SK-N-SH (cell line): Measurements from ENCODE around the gene HELQ. TPM values are rescaled to one million over a fixed set of nuclear protein-coding genes. Genes with fewer than 3 reads are reported as not detected.
"Not testable (repeated sequence)": the region's sequence is repeated elsewhere in the genome, so short reads cannot be mapped to it uniquely, and the experiment has no call there.

Experiments
- CTCF ChIA-PET: fragments of 300-600, 350-600 bp; formaldehyde crosslinking; extraction: SDS; loops from one replicate; lab custom pipeline; 2021; lab: Yijun Ruan, JAX
- POLR2A ChIA-PET: fragments of 350-600 bp; sonication (Branson Sonifier 250); formaldehyde crosslinking; extraction: SDS; loops from one replicate; lab custom pipeline; 2020; ENCODE audit warnings: antibody characterized with exemption, inconsistent platforms; lab: Yijun Ruan, JAX
- DNase-seq: peaks from one replicate; pipeline ENCODE4 v3.0.0; 2012
- H2AFZ ChIP-seq: fragments of 200-600 bp; sonication (generic); 2 replicates; pipeline ENCODE4 v1.8.1; 2016; ENCODE audit warnings: antibody characterized with exemption, mild to moderate bottlenecking, low read depth
- H3F3A ChIP-seq: fragments of 200-600 bp; sonication (generic); replicated peaks from 2 replicates; pipeline ENCODE3; 2016; ENCODE audit warnings: antibody characterized with exemption, mild to moderate bottlenecking; ENCODE audit not compliant: insufficient read depth
- H3K27ac ChIP-seq, 2 experiments: fragments of 200-500 bp in 1 of 2; fragments of 200-600 bp in 1 of 2; sonication (Bioruptor generic) in 1 of 2; sonication (generic), shearing (Covaris generic) in 1 of 2; 2 replicates each; pipeline versions ENCODE4 v1.5.1 to v1.6.1; 2014 to 2016; ENCODE audit warnings: low read depth in 2 of 2, inconsistent platforms in 1 of 2, low read length in 1 of 2, mild to moderate bottlenecking in 1 of 2, mixed read lengths in 1 of 2
- H3K27me3 ChIP-seq: fragments of 200-600 bp; sonication (generic), shearing (Covaris generic); 2 replicates; pipeline ENCODE4 v1.6.1; 2016; ENCODE audit warnings: mixed run types; ENCODE audit not compliant: insufficient read depth
- H3K36me3 ChIP-seq, 2 experiments: fragments of 200-500 bp in 1 of 2; fragments of 200-600 bp in 1 of 2; sonication (Bioruptor generic) in 1 of 2; sonication (generic) in 1 of 2; replicated peaks in 1 of 2; 2 replicates each; pipeline versions ENCODE3 to v1.5.1; 2014 to 2016; ENCODE audit warnings: low read length in 1 of 2, mild to moderate bottlenecking in 1 of 2; ENCODE audit not compliant: insufficient read depth in 2 of 2, control insufficient read depth in 1 of 2
- H3K4me1 ChIP-seq, 2 experiments: fragments of 200-500 bp in 1 of 2; fragments of 200-600 bp in 1 of 2; sonication (Bioruptor generic) in 1 of 2; sonication (generic), shearing (Covaris generic) in 1 of 2; 2 replicates each; pipeline versions ENCODE4 v1.5.1 to v1.6.1; 2014 to 2016; ENCODE audit warnings: low read depth in 1 of 2, low read length in 1 of 2, mixed run types in 1 of 2; ENCODE audit not compliant: insufficient read depth in 2 of 2, control insufficient read depth in 1 of 2
- H3K4me2 ChIP-seq: fragments of 200-600 bp; sonication (generic), shearing (Covaris generic); 2 replicates; pipeline ENCODE4 v1.6.1; 2017; ENCODE audit warnings: mixed run types
- H3K4me3 ChIP-seq, 2 experiments: fragments of 200-500 bp in 1 of 2; fragments of 200-600 bp in 1 of 2; sonication (Bioruptor generic) in 1 of 2; sonication (generic), shearing (Covaris generic) in 1 of 2; 2 replicates each; pipeline versions ENCODE4 v1.5.1 to v1.8.1; 2014 to 2016; ENCODE audit warnings: low read depth in 2 of 2, inconsistent platforms in 1 of 2, low read length in 1 of 2, mild to moderate bottlenecking in 1 of 2, mixed read lengths in 1 of 2, moderate library complexity in 1 of 2
- H3K79me2 ChIP-seq: fragments of 200-600 bp; sonication (generic); 2 replicates; pipeline ENCODE4 v1.8.1; 2017; ENCODE audit warnings: mild to moderate bottlenecking; ENCODE audit not compliant: insufficient read depth
- H3K9ac ChIP-seq: fragments of 200-600 bp; sonication (generic); 2 replicates; pipeline ENCODE4 v1.6.1; 2017; ENCODE audit warnings: mixed run types
- H3K9me2 ChIP-seq: fragments of 200-600 bp; sonication (generic); 2 replicates; pipeline ENCODE4 v1.6.1; 2017; ENCODE audit warnings: mixed run types
- H3K9me3 ChIP-seq: fragments of 200-600 bp; sonication (generic); 2 replicates; pipeline ENCODE4 v1.6.1; 2017; ENCODE audit warnings: mixed run types, mild to moderate bottlenecking, moderate library complexity
- H4K20me1 ChIP-seq: fragments of 200-600 bp; sonication (generic); 2 replicates; pipeline ENCODE4 v1.6.1; 2017; ENCODE audit warnings: mild to moderate bottlenecking, mixed run types; ENCODE audit not compliant: insufficient read depth
- CHD2 ChIP-seq: fragments of 150-350 bp; IDR thresholded peaks from 2 replicates; pipeline ENCODE4 v1.6.1; 2018; ENCODE audit warnings: low read length; ENCODE audit not compliant: partially characterized antibody
- EP300 ChIP-seq, 2 experiments: IDR thresholded peaks; 2 replicates each; pipeline versions ENCODE4 v1.4.0 to v1.6.1; 2012; ENCODE audit warnings: borderline replicate concordance in 1 of 2, low read depth in 1 of 2, low read length in 1 of 2
- FOXJ3 ChIP-seq: sonication (generic); formaldehyde crosslinking; IDR thresholded peaks from 2 replicates; pipeline ENCODE4 v1.5.1; 2020; ENCODE audit warnings: mild to moderate bottlenecking, missing genetic modification reagents
- FOXM1 ChIP-seq: IDR thresholded peaks from 2 replicates; pipeline ENCODE4 v1.4.0; 2012; ENCODE audit warnings: low read depth, mild to moderate bottlenecking
- NFIC ChIP-seq: IDR thresholded peaks from 2 replicates; pipeline ENCODE4 v1.4.0; 2012; ENCODE audit warnings: borderline replicate concordance
- NRF1 ChIP-seq: IDR thresholded peaks from 2 replicates; pipeline ENCODE4 v1.6.1; 2012; ENCODE audit warnings: low read depth, mild to moderate bottlenecking, low read length
- POLR2AphosphoS5 ChIP-seq: IDR thresholded peaks from 2 replicates; pipeline ENCODE4 v1.6.1; 2012; ENCODE audit warnings: low read depth, low read length
- RFX5 ChIP-seq: IDR thresholded peaks from 2 replicates; pipeline ENCODE4 v1.6.1; 2012; ENCODE audit warnings: mild to moderate bottlenecking, improper control_type of control experiment, low read length
- RXRA ChIP-seq: IDR thresholded peaks from 2 replicates; pipeline ENCODE4 v1.4.0; 2012; ENCODE audit warnings: low read depth, mild to moderate bottlenecking, borderline replicate concordance
- SIN3A ChIP-seq: IDR thresholded peaks from 2 replicates; pipeline ENCODE4 v1.6.1; 2012; ENCODE audit warnings: low read depth, mild to moderate bottlenecking, low read length, moderate library complexity, borderline replicate concordance
- SMC3 ChIP-seq: IDR thresholded peaks from 2 replicates; pipeline ENCODE4 v1.6.1; 2012; ENCODE audit warnings: low read depth, low read length, improper control_type of control experiment
- WGBS: methylation state at CpG from one replicate; pipeline ENCODE4 v1.1.6; 2017; ENCODE audit warnings: low lambda C conversion rate; 5-methylcytosine and 5-hydroxymethylcytosine counted together
- polyA plus RNA-seq, 3 experiments: library from polyadenylated mRNA; depleted of rRNA; stranded (reverse); fragments of >200 nt; gene quantifications; 2 replicates each; pipeline ENCODE4 v1.2.3, GENCODE V29; 2012
- TF ChIP-seq, protein P1 (sequence below): IDR thresholded peaks from 2 replicates; pipeline ENCODE4 v1.6.1; 2012; ENCODE audit warnings: mild to moderate bottlenecking, low read depth, low read length, moderate library complexity
- TF ChIP-seq, protein P2 (sequence below): IDR thresholded peaks from 2 replicates; pipeline ENCODE4 v1.4.0; 2012; ENCODE audit warnings: low read depth, borderline replicate concordance
- TF ChIP-seq, protein P3 (sequence below): fragments of 150-350 bp; IDR thresholded peaks from 2 replicates; pipeline ENCODE4 v1.6.1; 2017; ENCODE audit warnings: antibody characterized with exemption, low read length, low read depth, borderline replicate concordance

Gene HELQ
- polyA plus RNA-seq, 1 of the 3 experiments (the other 2 are of a cell fraction): 7.2 TPM

DNA sequence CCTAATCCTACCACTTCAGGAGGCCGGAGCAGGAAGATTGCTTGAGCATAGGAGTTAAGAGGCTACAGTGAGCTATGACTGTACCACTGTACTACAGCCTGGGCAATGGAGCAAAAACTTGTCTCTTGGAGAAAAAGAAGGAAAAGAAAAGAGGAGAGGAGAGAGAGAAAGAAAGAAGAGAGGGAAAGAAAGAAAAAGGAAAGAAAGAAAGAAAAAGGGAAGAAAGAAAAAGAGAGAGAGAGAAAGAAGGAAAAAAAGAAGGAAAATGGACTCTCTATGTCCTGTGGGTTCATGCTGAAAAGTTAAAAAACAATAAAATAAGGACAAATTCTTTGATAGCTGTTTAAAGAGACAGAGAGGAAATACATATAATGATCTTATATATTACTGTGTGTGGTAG, 42.6 kb upstream of the HELQ start:
- 25% methylated on average over 1 of the region's 1 CpG for WGBS
- CTCF ChIA-PET: interaction anchor here (1.0 to 1.6 kb wide), 3 partner anchors 11 to 145 kb away, joined by 3 to 4 read pairs (median 3); partner anchors contain the start of gene ABRAXAS1

DNA sequence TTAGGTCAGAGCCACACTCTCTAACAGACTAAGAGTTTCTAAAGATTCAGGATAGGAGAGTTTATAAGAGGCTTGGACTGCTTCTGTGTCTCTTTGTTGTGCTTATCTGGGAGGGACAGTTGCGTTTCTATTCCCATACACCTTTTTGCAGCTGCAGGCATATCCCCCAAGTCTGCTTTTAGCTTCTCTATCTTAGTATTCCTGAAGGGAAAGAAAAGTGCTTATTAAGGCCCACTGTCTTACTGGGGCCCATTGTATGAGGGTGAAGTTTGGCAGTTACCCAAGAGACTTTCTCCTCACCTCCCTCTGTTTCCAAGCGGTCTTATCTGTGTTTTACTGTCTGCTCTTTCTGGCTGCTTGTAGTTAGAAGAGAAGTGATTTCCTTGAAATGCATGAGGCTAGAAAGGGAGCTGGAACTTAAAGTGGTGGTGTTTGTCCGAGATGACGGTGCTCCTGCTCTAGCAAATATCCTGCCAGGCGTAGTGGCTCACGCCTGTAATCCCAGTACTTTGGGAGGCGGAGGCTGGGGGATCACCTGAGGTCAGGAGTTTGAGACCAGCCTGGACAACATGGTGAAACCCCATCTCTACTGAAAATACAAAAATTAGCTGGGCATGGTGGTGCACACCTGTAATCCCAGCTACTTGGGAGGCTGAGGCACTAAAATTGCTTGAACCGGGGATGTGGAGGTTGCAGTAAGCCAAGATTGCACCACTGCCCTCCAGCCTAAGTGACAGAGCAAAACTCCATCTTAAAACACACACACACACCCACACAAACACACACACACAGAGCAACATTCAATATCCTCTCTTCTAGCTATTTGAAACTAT, 40.7 kb upstream of the HELQ start:
- not testable (repeated sequence) for H3K27ac ChIP-seq, H3K4me1 ChIP-seq, H3K9me3 ChIP-seq, H3K4me2 ChIP-seq, H3K79me2 ChIP-seq, H3K36me3 ChIP-seq, H3K9ac ChIP-seq, H3K9me2 ChIP-seq, H3F3A ChIP-seq, H3K4me3 ChIP-seq, H2AFZ ChIP-seq, DNase-seq, H4K20me1 ChIP-seq
- peaks cover 15% of the 10 kb centered on the region; the same call in 1 of the 2 replicates for H3K27me3 ChIP-seq
- 67% methylated on average over 8 of the region's 8 CpGs for WGBS
- CTCF ChIA-PET: interaction anchor here (1.6 kb wide), 1 partner anchor 13 kb away, joined by 3 read pairs; no protein-coding TSS in a partner anchor
- POLR2A ChIA-PET: interaction anchor here (0.6 kb wide), 1 partner anchor 23 kb away, joined by 3 read pairs; no protein-coding TSS in a partner anchor

More for the DNA sequence above, 42.6 kb upstream of the HELQ start:
- Histone ChIP-seq H3K27ac (no peak overlapping the region), H2AFZ (no peak overlapping the region), H3K27me3 (peaks cover 15% of the 10 kb centered on the region; the same call in 1 of the 2 replicates), H3K4me2 (no peak overlapping the region), H3K4me3 (no peak overlapping the region), H4K20me1 (no peaks in the 10 kb centered on the region), H3K9me3 (no peaks in the 10 kb centered on the region), H3K9ac (no peak overlapping the region), H3K36me3 (no peaks in the 10 kb centered on the region), H3F3A (no peaks in the 10 kb centered on the region), H3K9me2 (no peaks in the 10 kb centered on the region), H3K79me2 (no peaks in the 10 kb centered on the region), H3K4me1 (no peaks in the 10 kb centered on the region)
- no peak for DNase-seq
- no peak for TF ChIP-seq SIN3A
- no peak for TF ChIP-seq NRF1
- TF ChIP-seq CHD2: no peak
- TF ChIP-seq POLR2AphosphoS5: no peak
- TF ChIP-seq FOXM1: no peak
- TF ChIP-seq, protein P1, sequence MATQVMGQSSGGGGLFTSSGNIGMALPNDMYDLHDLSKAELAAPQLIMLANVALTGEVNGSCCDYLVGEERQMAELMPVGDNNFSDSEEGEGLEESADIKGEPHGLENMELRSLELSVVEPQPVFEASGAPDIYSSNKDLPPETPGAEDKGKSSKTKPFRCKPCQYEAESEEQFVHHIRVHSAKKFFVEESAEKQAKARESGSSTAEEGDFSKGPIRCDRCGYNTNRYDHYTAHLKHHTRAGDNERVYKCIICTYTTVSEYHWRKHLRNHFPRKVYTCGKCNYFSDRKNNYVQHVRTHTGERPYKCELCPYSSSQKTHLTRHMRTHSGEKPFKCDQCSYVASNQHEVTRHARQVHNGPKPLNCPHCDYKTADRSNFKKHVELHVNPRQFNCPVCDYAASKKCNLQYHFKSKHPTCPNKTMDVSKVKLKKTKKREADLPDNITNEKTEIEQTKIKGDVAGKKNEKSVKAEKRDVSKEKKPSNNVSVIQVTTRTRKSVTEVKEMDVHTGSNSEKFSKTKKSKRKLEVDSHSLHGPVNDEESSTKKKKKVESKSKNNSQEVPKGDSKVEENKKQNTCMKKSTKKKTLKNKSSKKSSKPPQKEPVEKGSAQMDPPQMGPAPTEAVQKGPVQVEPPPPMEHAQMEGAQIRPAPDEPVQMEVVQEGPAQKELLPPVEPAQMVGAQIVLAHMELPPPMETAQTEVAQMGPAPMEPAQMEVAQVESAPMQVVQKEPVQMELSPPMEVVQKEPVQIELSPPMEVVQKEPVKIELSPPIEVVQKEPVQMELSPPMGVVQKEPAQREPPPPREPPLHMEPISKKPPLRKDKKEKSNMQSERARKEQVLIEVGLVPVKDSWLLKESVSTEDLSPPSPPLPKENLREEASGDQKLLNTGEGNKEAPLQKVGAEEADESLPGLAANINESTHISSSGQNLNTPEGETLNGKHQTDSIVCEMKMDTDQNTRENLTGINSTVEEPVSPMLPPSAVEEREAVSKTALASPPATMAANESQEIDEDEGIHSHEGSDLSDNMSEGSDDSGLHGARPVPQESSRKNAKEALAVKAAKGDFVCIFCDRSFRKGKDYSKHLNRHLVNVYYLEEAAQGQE: no peak
- TF ChIP-seq EP300 (IDR thresholded peaks at IDR 0.05; ENCODE audit: borderline replicate concordance in 1 of 2, low read depth in 1 of 2, low read length in 1 of 2): no peak
- no peak for TF ChIP-seq SMC3
- TF ChIP-seq, protein P2, sequence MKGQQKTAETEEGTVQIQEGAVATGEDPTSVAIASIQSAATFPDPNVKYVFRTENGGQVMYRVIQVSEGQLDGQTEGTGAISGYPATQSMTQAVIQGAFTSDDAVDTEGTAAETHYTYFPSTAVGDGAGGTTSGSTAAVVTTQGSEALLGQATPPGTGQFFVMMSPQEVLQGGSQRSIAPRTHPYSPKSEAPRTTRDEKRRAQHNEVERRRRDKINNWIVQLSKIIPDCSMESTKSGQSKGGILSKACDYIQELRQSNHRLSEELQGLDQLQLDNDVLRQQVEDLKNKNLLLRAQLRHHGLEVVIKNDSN: no peak
- TF ChIP-seq, protein P3, sequence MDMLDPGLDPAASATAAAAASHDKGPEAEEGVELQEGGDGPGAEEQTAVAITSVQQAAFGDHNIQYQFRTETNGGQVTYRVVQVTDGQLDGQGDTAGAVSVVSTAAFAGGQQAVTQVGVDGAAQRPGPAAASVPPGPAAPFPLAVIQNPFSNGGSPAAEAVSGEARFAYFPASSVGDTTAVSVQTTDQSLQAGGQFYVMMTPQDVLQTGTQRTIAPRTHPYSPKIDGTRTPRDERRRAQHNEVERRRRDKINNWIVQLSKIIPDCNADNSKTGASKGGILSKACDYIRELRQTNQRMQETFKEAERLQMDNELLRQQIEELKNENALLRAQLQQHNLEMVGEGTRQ: no peak
- TF ChIP-seq RXRA: no peak
- TF ChIP-seq RFX5: no peak
- TF ChIP-seq NFIC: no peak
- no peak for TF ChIP-seq FOXJ3 (CRISPR knock-in tag)
- POLR2A ChIA-PET: no interaction called here
